Adrenal gland (tissue), 12 donors: ENCODE data around the gene BRSK2. TPM values are rescaled to one million over a fixed set of nuclear protein-coding genes. Genes with fewer than 3 reads are reported as not detected.

Experiments
- DNase-seq, 7 donors: peaks; one replicate each; pipeline ENCODE4 v3.0.0-alpha.2; 2019 to 2020
- H3K27ac ChIP-seq, 5 donors: fragments of 200-600 bp; sonication (generic) in 4 of 5; 1 replicate in 3 of 5; 2 replicates in 2 of 5; pipeline versions ENCODE4 v1.5.1 to v1.8.0; 2016 to 2020; ENCODE audit warnings: mild to moderate bottlenecking in 1 of 5
- H3K27me3 ChIP-seq: fragments of 200-600 bp; 2 replicates; pipeline ENCODE4 v1.8.0; 2021
- H3K36me3 ChIP-seq, 2 donors: fragments of 200-600 bp; replicated peaks in 1 of 2; 1 replicate in 1 of 2; 2 replicates in 1 of 2; pipeline versions ENCODE4 v1.5.1 to v1.8.0; 2018 to 2022
- H3K4me1 ChIP-seq, 2 donors: fragments of 200-600 bp; replicated peaks in 1 of 2; 1 replicate in 1 of 2; 2 replicates in 1 of 2; pipeline versions ENCODE4 v1.5.1 to v1.8.0; 2018 to 2021
- H3K4me3 ChIP-seq, 4 donors: fragments of 200-600 bp; sonication (generic) in 3 of 4; one replicate each; pipeline ENCODE4 v1.5.1; 2016 to 2018
- H3K9me3 ChIP-seq, 3 donors: fragments of 200-600 bp; sonication (generic) in 1 of 3; replicated peaks in 1 of 3; 1 replicate in 2 of 3; 2 replicates in 1 of 3; pipeline versions ENCODE4 v1.5.1 to v1.8.0; 2016 to 2021
- POLR2A ChIP-seq, 2 donors: fragments of 450-650 bp; IDR thresholded peaks; one replicate each; pipeline ENCODE4 v1.6.1; 2017; ENCODE audit warnings: antibody characterized with exemption in 2 of 2, mild to moderate bottlenecking in 2 of 2, moderate library complexity in 1 of 2
- WGBS, 4 donors: extraction: QIAGEN DNeasy Blood & Tissue Kit in 2 of 4; methylation state at CpG; one replicate each; pipeline versions ENCODE4 v1.1.5 to v1.1.7; 2013 to 2017; 5-methylcytosine and 5-hydroxymethylcytosine counted together
- intact Hi-C, 2 donors: fragments of 100-400 bp; cut with DNase I; formaldehyde crosslinking; loops; one replicate each; pipeline versions ENCODE4 v1.14.1 to v1.15.0; 2022 to 2023
- polyA plus RNA-seq, 3 donors: library from polyadenylated mRNA; stranded (reverse); fragments of 200-250 nt in 2 of 3; fragments of 350-450 nt in 1 of 3; fragmentation: Illumina TruSeq in 1 of 3; extraction: RNeasy Lipid Tissue Mini Kit (QIAGEN cat#74804) in 1 of 3; gene quantifications; one replicate each; pipeline ENCODE4 v1.2.3, GENCODE V29; 2013 to 2014
- total RNA-seq, 9 donors: library from RNA; depleted of rRNA in 4 of 9; stranded (reverse); fragments of >200 nt in 4 of 9; fragments of 120-200 nt in 1 of 9; fragmentation: NEBNext Ultra II Directional in 1 of 9; extraction: Animal tissue kit (Norgen Biotek cat#: 25700) in 1 of 9; gene quantifications; one replicate each; pipeline versions ENCODE4 v1.1.0 to v1.2.4, GENCODE V29; 2013 to 2023
- TF ChIP-seq, protein P1 (sequence below), 6 experiments: fragments of 450-650 bp in 4 of 6; fragments of 200-600 bp in 2 of 6; sonication (generic) in 1 of 6; IDR thresholded peaks; 1 replicate in 5 of 6; 2 replicates in 1 of 6; pipeline versions ENCODE4 v1.5.1 to v1.8.0; 2016 to 2021; ENCODE audit warnings: antibody characterized with exemption in 6 of 6, mild to moderate bottlenecking in 2 of 6, moderate library complexity in 1 of 6
- donor health status: healthy with polysubstance abuse.
- donor health status: Bipolar disorder and iron deficiency.
- donor health status: DM: yes; HTN: yes; CAD: no.
- donor health status: DM: no; HTN: no; CAD: no.
- donor health status: DM: no; HTN: no; CAD: no.
- donor health status: DM: yes; HTN: yes; CAD: no.

The BRSK2 gene
- total and polyA plus RNA-seq, 12 donors: 0.18 to 24.5 (median 1.4) TPM; not detected in 1

DNA sequence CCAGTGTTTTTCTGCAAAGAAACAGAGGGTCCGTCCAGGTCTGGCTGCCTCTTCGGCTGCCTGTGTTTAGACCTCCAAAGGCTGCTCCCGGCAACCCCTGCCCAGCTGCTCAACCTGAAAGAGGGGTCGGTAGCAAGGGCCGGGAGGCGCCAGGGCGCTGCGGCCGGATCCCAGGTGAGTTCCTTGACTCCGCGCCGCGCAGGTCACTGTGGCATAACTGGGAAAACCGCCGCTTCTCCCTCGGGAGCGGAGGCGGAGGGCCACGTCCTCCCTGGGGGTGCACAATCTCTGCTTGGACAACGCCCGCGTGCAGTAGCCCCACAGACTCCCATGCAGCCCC lies 1.0 kb upstream of the BRSK2 start:
- no peak for TF ChIP-seq POLR2A (IDR thresholded peaks at IDR 0.05)
- TF ChIP-seq, protein P1, sequence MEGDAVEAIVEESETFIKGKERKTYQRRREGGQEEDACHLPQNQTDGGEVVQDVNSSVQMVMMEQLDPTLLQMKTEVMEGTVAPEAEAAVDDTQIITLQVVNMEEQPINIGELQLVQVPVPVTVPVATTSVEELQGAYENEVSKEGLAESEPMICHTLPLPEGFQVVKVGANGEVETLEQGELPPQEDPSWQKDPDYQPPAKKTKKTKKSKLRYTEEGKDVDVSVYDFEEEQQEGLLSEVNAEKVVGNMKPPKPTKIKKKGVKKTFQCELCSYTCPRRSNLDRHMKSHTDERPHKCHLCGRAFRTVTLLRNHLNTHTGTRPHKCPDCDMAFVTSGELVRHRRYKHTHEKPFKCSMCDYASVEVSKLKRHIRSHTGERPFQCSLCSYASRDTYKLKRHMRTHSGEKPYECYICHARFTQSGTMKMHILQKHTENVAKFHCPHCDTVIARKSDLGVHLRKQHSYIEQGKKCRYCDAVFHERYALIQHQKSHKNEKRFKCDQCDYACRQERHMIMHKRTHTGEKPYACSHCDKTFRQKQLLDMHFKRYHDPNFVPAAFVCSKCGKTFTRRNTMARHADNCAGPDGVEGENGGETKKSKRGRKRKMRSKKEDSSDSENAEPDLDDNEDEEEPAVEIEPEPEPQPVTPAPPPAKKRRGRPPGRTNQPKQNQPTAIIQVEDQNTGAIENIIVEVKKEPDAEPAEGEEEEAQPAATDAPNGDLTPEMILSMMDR (IDR thresholded peaks at IDR 0.05): no peak
- intact Hi-C loops: no loop called here
- WGBS, 4 donors: 9 to 19% (median 9%) methylated on average over 4 to 22 of the region's 22 CpGs; no CpG with 5 or more reads in 1 of the 4 donors
- H3K36me3 ChIP-seq: no peaks in the 10 kb centered on the region
- H3K27ac ChIP-seq: no peak overlapping the region
- peak overlapping the region in 2 of 4 donors; percentile 28 to 60 for H3K4me3 ChIP-seq
- H3K4me1 ChIP-seq: peaks cover 5 to 9% of the 10 kb centered on the region in 2 donors
- peaks cover 18% of the 10 kb centered on the region for H3K27me3 ChIP-seq
- H3K9me3 ChIP-seq: no peaks in the 10 kb centered on the region
- DNase-seq: no peak

DNA sequence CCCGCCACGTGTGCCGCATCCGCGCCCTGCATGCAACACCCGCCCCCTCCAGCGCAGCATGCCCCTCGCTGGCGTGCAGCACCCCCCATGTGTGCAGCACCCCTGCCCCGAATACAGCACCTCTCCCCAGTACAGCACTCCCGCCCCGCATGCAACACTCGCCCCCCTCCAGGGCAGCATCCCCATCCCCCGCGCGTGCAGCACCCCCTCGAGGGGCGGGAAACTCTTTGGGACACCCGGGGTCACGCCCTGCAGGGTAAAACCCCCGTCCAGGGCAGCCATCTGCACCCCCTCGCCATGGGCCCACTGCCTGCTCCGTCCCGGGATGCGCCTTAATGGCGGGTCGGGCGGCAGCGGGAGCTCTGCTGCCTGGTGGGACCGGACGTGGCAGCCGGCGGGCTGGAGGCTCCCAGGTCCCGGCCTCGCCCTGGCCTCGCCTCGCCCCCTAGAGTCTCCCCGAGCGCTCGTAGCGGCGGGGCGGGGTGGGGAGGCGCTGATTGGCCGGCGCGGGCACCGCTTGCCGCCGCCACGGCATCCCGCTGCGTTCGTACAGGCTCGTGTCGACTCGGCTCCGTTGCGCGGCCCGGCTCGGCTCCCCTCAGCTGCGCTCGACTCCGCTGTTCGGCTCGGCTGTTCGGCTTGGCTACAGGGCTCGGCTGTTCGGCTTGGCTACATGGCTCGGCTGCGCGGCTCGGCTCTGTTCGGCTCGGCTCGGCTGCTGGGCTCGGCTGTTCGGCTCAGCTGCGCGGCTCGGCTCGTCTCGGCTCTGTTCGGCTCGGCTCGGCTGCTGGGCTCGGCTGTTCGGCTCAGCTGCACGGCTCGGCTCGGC lies 417 bp upstream of the BRSK2 start:
- DNase-seq: peak; percentile 97 to 99 (median 99)
- Histone ChIP-seq H3K27ac (peak overlapping the region in 2 of 5 donors; percentile 58 to 71), H3K4me1 (peaks cover 5 to 9% of the 10 kb centered on the region in 2 donors), H3K27me3 (peaks cover 18% of the 10 kb centered on the region), H3K36me3 (no peaks in the 10 kb centered on the region), H3K4me3 (peak overlapping the region in 2 of 4 donors; percentile 28 to 60), H3K9me3 (no peaks in the 10 kb centered on the region)
- WGBS, 4 donors: 0 to 1% (median 0%) methylated on average over 2 to 92 of the region's 92 CpGs
- intact Hi-C loops: no loop called here
- TF ChIP-seq, protein P1 (IDR thresholded peaks at IDR 0.05): peak in 2 of 6 experiments; percentile 21 to 32
- no peak for TF ChIP-seq POLR2A (IDR thresholded peaks at IDR 0.05)

DNA sequence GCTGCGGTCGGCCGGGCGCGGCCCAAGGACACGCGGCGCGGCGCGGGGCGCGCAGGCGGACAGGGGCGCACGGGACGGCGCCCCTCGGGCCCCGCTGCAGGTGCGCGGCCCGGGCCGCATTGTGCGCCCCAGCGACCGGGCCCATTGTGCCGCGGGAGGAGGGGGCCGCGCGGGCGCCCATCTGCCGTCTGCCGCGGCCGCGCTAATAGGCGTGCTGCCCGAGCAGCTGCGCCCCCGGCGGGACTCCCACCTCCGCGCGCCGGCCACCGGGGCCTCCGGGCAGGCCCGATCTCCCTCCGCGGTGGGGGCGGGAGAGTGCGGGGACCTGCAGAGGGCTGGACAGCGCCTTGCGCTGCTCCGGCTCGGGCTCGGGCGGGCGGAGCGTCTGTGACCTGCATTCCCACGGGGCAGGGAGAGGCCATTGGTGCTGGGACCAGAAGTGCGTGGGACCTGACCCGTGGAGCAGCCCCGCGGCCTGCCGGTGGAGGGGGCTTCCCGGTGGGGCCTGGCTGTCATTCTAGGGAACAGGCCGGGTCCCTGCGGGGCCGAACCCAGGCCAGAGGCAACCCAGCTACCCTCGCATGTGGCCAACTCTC lies 933 bp downstream of the BRSK2 start:
- H3K9me3 ChIP-seq: no peaks in the 10 kb centered on the region
- TF ChIP-seq, protein P1 (IDR thresholded peaks at IDR 0.05): no peak
- no peak for TF ChIP-seq POLR2A (IDR thresholded peaks at IDR 0.05)
- peaks cover 18% of the 10 kb centered on the region for H3K27me3 ChIP-seq
- peak in 3 of 7 donors; percentile 9 to 38 (median 26) for DNase-seq
- WGBS, 4 donors: 3 to 19% (median 4%) methylated on average over 4 to 72 of the region's 73 CpGs; no CpG with 5 or more reads in 1 of the 4 donors
- no peaks in the 10 kb centered on the region for H3K36me3 ChIP-seq
- intact Hi-C loops: no loop called here
- H3K4me3 ChIP-seq: no peak overlapping the region
- H3K27ac ChIP-seq: peak overlapping the region in 1 of 5 donors; percentile 41
- H3K4me1 ChIP-seq: peaks cover 5 to 9% of the 10 kb centered on the region in 2 donors
